Dedifferentiated amniotic fluid mesenchymal stem cell (primary cell): ENCODE results near the gene TMEM128.
"Not testable (repeated sequence)": the region's sequence is repeated elsewhere in the genome, so short reads cannot be mapped to it uniquely, and the experiment has no call there.

ENCODE experiments used
- DNase-seq: peaks from one replicate; pipeline ENCODE4 v3.0.0-alpha.2; 2016; ENCODE audit errors: extremely low spot score

Gene TMEM128

DNA sequence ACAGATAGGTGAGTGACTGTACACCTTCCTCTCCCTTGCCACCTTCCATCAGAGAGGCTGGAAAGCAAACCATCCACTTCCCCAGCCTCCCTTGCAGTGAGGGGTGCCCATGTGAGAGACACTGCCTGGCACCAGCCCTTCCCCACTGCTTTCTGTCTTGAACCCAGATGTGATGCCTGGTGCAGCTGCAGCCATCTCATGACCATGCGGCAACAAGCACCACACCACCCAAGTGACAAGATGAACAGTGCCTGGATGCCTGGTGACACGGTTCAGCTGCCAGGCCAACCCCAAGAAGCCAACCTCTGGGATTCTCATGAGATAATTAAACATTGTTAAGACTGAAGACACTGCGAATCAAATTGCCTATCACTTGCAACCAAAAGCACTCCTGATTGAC is 52.7 kb downstream of the TMEM128 start:
- no peak for DNase-seq

- not testable (repeated sequence) for DNase-seq
Observed at GRCh38 chr4:4188557-4188956, 59.5 kb downstream of the TMEM128 start.
